Lower leg skin (tissue), 4 donors: ENCODE data around the gene NRIP3. TPM values are rescaled to one million over a fixed set of nuclear protein-coding genes. Genes with fewer than 3 reads are reported as not detected.

Experiments
- DNase-seq, 2 donors: peaks; one replicate each; pipeline ENCODE4 v3.0.0-alpha.2; 2019; ENCODE audit warnings: low spot score in 2 of 2
- H3K4me3 ChIP-seq: fragments of 200-600 bp; sonication (generic); 2 replicates; pipeline ENCODE4 v1.5.1; 2017; ENCODE audit warnings: mild to moderate bottlenecking, low read depth; ENCODE audit not compliant: poor library complexity, severe bottlenecking
- CTCF ChIP-seq, 3 donors: fragments of 450-650 bp; IDR thresholded peaks; one replicate each; pipeline ENCODE4 v1.5.1; 2016; ENCODE audit warnings: antibody characterized with exemption in 3 of 3, mild to moderate bottlenecking in 3 of 3, moderate library complexity in 2 of 3
- POLR2A ChIP-seq, 2 donors: fragments of 450-650 bp; IDR thresholded peaks; one replicate each; pipeline ENCODE4 v1.6.1; 2016 to 2017; ENCODE audit warnings: antibody characterized with exemption in 2 of 2, mild to moderate bottlenecking in 1 of 2, moderate library complexity in 1 of 2
- WGBS, 2 donors: methylation state at CpG; one replicate each; pipeline ENCODE4 v1.1.5; 2018; 5-methylcytosine and 5-hydroxymethylcytosine counted together
- intact Hi-C: fragments of 100-400 bp; cut with DNase I; formaldehyde crosslinking; loops from one replicate; pipeline ENCODE4 v1.15.0; 2023; ENCODE audit warnings: low total_unique reads
- total RNA-seq, 4 donors: library from RNA; depleted of rRNA; stranded (reverse); fragments of >200 nt; gene quantifications; one replicate each; pipeline ENCODE4 v1.1.0, GENCODE V29; 2016

NRIP3 gene
- total RNA-seq, 4 donors from 2014 or later = 1.3 to 15.6 (median 1.9) TPM

- DNase-seq = no peak
- 65 to 75% methylated on average over 2 of the region's 2 CpGs for WGBS, 2 donors
- no peak for TF ChIP-seq POLR2A (IDR thresholded peaks at IDR 0.05)
- TF ChIP-seq CTCF (IDR thresholded peaks at IDR 0.05) = no peak
- intact Hi-C loops = no loop called here
- H3K4me3 ChIP-seq = no peak overlapping the region
Measured at GRCh38 chr11:8971196-8971923, 32.4 kb downstream of the NRIP3 start.

GRCh38 chr11:8967184-8967583 is 36.6 kb downstream of the NRIP3 start:
- TF ChIP-seq CTCF (IDR thresholded peaks at IDR 0.05) = no peak
- no peak for TF ChIP-seq POLR2A (IDR thresholded peaks at IDR 0.05)
- 79 to 86% methylated on average over 8 of the region's 8 CpGs for WGBS, 2 donors
- H3K4me3 ChIP-seq = no peak overlapping the region
- intact Hi-C loops = no loop called here
- no peak for DNase-seq

GRCh38 chr11:8964324-8965320 is 39.2 kb downstream of the NRIP3 start, which contains the start of gene TMEM9B:
Gene TMEM9B, minus strand, starts transcription at chr11:8964442. Its CDS starts 129 bp downstream, at chr11:8964313.
- H3K4me3 ChIP-seq = peak within 1 kb of the TSS; percentile 88
- intact Hi-C loops = no loop called here
- no peak for TF ChIP-seq CTCF (IDR thresholded peaks at IDR 0.05)
- peak in 1 of 2 donors; percentile 57 for TF ChIP-seq POLR2A (IDR thresholded peaks at IDR 0.05)
- DNase-seq = peak; percentile 85 to 97
- WGBS, 2 donors = 0 to 1% methylated on average over 24 to 30 of the region's 67 CpGs

GRCh38 chr11:8963569-8964323 is 40.1 kb downstream of the NRIP3 start:
- DNase-seq = peak; percentile 75 to 96
- TF ChIP-seq CTCF (IDR thresholded peaks at IDR 0.05) (no peak), POLR2A (IDR thresholded peaks at IDR 0.05) (no peak)
- peak overlapping the region; percentile 88 for H3K4me3 ChIP-seq
- intact Hi-C loops = no loop called here
- 3 to 5% methylated on average over 32 to 33 of the region's 39 CpGs for WGBS, 2 donors

- H3K4me3 ChIP-seq = no peak overlapping the region
- 25 to 26% methylated on average over 2 of the region's 2 CpGs for WGBS, 2 donors
- no peak for DNase-seq
- intact Hi-C loops = no loop called here
- TF ChIP-seq CTCF (IDR thresholded peaks at IDR 0.05) (no peak), POLR2A (IDR thresholded peaks at IDR 0.05) (no peak)
Measured at GRCh38 chr11:8962841-8963240, 41.0 kb downstream of the NRIP3 start.
